Measurements from ENCODE around the gene THBD.

The THBD gene, protein sequence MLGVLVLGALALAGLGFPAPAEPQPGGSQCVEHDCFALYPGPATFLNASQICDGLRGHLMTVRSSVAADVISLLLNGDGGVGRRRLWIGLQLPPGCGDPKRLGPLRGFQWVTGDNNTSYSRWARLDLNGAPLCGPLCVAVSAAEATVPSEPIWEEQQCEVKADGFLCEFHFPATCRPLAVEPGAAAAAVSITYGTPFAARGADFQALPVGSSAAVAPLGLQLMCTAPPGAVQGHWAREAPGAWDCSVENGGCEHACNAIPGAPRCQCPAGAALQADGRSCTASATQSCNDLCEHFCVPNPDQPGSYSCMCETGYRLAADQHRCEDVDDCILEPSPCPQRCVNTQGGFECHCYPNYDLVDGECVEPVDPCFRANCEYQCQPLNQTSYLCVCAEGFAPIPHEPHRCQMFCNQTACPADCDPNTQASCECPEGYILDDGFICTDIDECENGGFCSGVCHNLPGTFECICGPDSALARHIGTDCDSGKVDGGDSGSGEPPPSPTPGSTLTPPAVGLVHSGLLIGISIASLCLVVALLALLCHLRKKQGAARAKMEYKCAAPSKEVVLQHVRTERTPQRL

DNA sequence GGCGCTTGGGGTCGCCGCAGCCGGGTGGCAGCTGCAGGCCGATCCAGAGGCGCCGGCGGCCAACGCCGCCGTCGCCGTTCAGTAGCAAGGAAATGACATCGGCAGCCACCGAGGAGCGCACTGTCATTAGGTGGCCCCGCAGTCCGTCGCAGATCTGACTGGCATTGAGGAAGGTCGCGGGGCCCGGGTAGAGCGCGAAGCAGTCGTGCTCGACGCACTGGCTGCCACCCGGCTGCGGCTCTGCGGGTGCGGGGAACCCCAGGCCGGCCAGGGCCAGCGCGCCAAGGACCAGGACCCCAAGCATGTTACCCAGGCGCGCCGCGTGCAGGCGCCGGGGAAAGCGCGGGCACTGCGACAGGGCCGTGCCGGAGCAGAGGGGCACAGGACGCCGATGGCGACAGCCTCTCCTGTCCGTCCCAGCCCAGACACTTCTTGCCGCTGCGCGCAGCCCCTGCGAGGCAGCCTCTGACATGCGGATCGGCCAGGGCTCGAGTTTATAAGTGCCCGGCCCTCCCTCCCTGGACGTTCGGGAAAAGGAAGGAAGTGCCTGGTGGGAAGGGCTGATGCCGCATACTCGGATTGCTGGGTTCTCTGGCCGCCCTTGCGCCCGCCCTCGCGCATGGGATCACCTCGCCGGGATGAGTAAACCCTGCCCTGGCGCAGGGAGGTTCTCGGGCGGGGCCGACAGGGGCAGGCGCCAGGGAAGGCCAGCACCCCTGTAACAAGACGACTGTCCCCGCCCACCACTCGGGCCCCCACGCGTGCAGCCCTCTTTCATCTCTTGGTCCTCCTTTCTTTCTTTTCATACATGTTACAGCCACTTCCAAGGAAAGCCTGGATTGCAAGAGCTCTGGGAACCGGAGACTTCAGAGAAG is at the start of gene THBD:
Gene THBD, minus strand, starts transcription at position 472 of the 875 bp plus-strand sequence. Its CDS starts 168 bp downstream, at position 304.
- TF ChIP-seq, protein P1, sequence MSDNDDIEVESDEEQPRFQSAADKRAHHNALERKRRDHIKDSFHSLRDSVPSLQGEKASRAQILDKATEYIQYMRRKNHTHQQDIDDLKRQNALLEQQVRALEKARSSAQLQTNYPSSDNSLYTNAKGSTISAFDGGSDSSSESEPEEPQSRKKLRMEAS (IDR thresholded peaks at IDR 0.05): no peak
- TF ChIP-seq YY1 (IDR thresholded peaks at IDR 0.05; ENCODE audit: low read depth): no peak

DNA sequence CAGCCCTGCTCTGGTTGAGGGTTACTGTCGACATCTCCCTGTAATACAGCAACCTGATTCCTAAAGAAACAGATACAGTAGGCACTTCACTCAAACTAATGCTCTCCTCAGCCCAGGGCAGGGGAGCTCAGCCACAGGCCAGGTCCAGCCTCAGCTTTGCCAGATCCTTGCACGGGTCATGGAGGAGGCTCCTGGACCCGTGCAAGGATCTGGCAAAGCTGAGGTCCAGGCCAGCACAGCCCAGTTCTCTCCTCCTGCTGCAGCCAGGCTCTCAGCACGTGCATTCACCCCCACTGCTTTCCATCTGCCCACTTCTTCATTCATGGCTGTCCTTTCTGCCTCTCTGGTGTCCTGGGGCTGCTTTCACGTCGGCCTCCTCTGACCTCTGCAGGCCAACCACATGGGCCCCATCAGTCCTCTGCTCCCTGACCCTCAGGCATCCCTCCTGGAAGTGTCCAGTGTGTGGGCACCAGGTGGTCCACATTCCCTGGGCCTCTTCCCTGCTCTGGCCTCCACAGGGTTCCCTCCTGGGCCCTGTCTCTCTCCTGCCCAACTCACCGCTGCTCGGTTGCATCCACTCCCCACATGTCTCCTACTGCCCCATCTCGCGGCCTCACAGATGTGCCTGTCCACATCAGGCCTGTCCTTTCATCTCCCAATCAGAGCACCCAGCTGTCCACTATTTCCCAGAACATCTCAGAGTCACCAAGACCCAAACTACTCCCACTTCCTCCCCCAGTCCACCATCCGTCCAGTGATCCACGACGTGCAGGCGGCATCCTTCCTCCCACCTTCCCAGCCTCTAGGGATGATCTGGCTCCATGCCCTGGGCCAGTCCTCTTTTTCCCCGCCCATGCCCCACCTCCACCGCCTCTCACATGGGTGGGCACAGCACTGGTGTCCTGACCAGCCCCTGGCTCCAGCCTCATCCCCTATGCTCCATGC is 48.4 kb upstream of the THBD start:
- TF ChIP-seq FOXM1 (IDR thresholded peaks at IDR 0.05; ENCODE audit: borderline replicate concordance, low read depth): no peak
- no peak for TF ChIP-seq TCF12 (IDR thresholded peaks at IDR 0.05; ENCODE audit: low read depth)
- TF ChIP-seq RAD21 (IDR thresholded peaks at IDR 0.05; ENCODE audit: low read depth): no peak

DNA sequence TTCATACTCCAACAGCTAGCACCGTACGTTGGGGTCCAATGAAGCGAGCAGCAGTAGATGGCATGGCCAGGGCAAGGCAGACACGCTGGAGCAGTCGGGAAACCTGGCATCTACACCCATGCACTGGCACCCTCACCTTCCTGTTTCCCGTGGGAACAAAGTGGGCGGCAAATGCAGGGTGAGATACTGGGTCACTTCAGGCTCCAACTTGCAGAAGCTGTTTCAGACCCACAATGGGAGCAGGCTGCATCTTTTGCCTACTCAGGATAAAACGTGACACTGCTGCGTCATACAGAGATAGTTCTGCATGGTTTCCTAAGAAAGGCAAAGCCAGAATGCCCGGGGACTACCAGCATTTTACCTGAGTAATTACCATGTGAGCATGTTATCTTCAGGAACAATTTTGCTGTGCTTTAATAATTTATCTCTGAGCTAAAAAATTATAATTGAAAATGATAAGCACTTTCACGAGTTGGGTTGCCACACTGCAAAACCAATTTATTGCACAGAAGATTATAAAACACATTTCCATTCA is 47.6 kb upstream of the THBD start:
- TF ChIP-seq ZBTB7A (IDR thresholded peaks at IDR 0.05; ENCODE audit: low read depth) (no peak), TAF1 (IDR thresholded peaks at IDR 0.05; ENCODE audit: low read depth) (no peak), EP300 (IDR thresholded peaks at IDR 0.05; ENCODE audit: borderline replicate concordance) (no peak), CEBPB (IDR thresholded peaks at IDR 0.05) (no peak), EGR1 (IDR thresholded peaks at IDR 0.05) (no peak), TEAD4 (IDR thresholded peaks at IDR 0.05) (no peak), NFIC (IDR thresholded peaks at IDR 0.05) (no peak), RAD21 (IDR thresholded peaks at IDR 0.05; ENCODE audit: low read depth) (no peak), CREB1 (IDR thresholded peaks at IDR 0.05; ENCODE audit: low read depth) (no peak), TCF12 (IDR thresholded peaks at IDR 0.05; ENCODE audit: low read depth) (no peak)
- TF ChIP-seq, protein P2, sequence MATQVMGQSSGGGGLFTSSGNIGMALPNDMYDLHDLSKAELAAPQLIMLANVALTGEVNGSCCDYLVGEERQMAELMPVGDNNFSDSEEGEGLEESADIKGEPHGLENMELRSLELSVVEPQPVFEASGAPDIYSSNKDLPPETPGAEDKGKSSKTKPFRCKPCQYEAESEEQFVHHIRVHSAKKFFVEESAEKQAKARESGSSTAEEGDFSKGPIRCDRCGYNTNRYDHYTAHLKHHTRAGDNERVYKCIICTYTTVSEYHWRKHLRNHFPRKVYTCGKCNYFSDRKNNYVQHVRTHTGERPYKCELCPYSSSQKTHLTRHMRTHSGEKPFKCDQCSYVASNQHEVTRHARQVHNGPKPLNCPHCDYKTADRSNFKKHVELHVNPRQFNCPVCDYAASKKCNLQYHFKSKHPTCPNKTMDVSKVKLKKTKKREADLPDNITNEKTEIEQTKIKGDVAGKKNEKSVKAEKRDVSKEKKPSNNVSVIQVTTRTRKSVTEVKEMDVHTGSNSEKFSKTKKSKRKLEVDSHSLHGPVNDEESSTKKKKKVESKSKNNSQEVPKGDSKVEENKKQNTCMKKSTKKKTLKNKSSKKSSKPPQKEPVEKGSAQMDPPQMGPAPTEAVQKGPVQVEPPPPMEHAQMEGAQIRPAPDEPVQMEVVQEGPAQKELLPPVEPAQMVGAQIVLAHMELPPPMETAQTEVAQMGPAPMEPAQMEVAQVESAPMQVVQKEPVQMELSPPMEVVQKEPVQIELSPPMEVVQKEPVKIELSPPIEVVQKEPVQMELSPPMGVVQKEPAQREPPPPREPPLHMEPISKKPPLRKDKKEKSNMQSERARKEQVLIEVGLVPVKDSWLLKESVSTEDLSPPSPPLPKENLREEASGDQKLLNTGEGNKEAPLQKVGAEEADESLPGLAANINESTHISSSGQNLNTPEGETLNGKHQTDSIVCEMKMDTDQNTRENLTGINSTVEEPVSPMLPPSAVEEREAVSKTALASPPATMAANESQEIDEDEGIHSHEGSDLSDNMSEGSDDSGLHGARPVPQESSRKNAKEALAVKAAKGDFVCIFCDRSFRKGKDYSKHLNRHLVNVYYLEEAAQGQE (IDR thresholded peaks at IDR 0.05; ENCODE audit: low read depth): no peak
- TF ChIP-seq, protein P1 (IDR thresholded peaks at IDR 0.05): no peak

DNA sequence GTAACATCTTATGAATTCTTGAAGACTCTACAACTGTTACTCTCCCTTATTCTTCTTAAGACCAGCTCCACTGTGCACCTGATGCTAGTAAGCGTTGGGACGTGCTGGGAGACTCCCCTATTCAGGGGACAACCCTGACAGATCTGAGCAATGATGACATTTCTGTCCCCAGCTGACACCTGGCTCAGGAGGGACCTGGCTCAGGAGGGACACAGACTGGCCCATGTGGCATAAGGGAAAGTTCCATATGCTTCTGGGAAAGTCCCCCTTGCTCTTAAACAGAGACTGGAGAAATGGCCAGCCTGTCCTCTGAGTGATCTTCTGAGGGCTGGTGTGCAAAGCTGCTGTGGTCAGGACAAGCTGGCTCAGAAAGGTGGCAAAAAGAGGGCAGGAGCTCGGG is 46.6 kb upstream of the THBD start:
- TF ChIP-seq EGR1 (IDR thresholded peaks at IDR 0.05): no peak
- TF ChIP-seq YY1 (IDR thresholded peaks at IDR 0.05; ENCODE audit: low read depth): no peak
- TF ChIP-seq TCF12 (IDR thresholded peaks at IDR 0.05; ENCODE audit: low read depth): no peak
- TF ChIP-seq, protein P3, sequence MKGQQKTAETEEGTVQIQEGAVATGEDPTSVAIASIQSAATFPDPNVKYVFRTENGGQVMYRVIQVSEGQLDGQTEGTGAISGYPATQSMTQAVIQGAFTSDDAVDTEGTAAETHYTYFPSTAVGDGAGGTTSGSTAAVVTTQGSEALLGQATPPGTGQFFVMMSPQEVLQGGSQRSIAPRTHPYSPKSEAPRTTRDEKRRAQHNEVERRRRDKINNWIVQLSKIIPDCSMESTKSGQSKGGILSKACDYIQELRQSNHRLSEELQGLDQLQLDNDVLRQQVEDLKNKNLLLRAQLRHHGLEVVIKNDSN (IDR thresholded peaks at IDR 0.05): no peak
- no peak for TF ChIP-seq TEAD4 (IDR thresholded peaks at IDR 0.05)
- TF ChIP-seq TAF1 (IDR thresholded peaks at IDR 0.05; ENCODE audit: low read depth): no peak
- no peak for TF ChIP-seq CEBPB (IDR thresholded peaks at IDR 0.05)
- no peak for TF ChIP-seq ZBTB7A (IDR thresholded peaks at IDR 0.05; ENCODE audit: low read depth)

DNA sequence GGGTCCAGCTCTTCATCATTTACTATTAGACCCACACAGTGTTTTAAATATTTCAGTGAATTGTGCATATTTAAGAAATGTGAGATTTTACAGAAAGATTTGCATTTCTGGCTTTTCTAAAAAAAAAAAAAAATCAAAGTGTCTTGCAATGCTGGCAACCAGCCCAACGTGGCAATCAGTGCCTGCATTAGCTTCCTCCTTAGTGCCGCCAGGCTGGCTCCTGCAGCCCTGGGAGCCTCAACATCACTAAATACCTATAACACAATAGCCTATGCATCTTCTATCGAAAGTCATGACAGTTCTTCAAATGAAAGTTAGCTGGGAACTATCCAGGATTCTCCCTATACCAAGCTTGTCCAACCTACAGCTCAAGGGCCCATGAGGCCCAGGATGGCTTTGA is 46.0 kb upstream of the THBD start:
- no peak for TF ChIP-seq RAD21 (IDR thresholded peaks at IDR 0.05; ENCODE audit: low read depth)
- no peak for TF ChIP-seq TEAD4 (IDR thresholded peaks at IDR 0.05)
- no peak for TF ChIP-seq CREB1 (IDR thresholded peaks at IDR 0.05; ENCODE audit: low read depth)
- TF ChIP-seq TCF12 (IDR thresholded peaks at IDR 0.05; ENCODE audit: low read depth): no peak
- no peak for TF ChIP-seq NFIC (IDR thresholded peaks at IDR 0.05)
- no peak for TF ChIP-seq TAF1 (IDR thresholded peaks at IDR 0.05; ENCODE audit: low read depth)
- TF ChIP-seq YY1 (IDR thresholded peaks at IDR 0.05; ENCODE audit: low read depth): no peak
- no peak for TF ChIP-seq EP300 (IDR thresholded peaks at IDR 0.05; ENCODE audit: borderline replicate concordance)
- TF ChIP-seq EGR1 (IDR thresholded peaks at IDR 0.05): no peak
- no peak for TF ChIP-seq CEBPB (IDR thresholded peaks at IDR 0.05)
- TF ChIP-seq, protein P1 (IDR thresholded peaks at IDR 0.05): no peak
- TF ChIP-seq, protein P2 (IDR thresholded peaks at IDR 0.05; ENCODE audit: low read depth): no peak
- TF ChIP-seq, protein P3 (IDR thresholded peaks at IDR 0.05): no peak
- TF ChIP-seq FOXM1 (IDR thresholded peaks at IDR 0.05; ENCODE audit: borderline replicate concordance, low read depth): no peak
- TF ChIP-seq ZBTB7A (IDR thresholded peaks at IDR 0.05; ENCODE audit: low read depth): no peak

Measured in Ishikawa (cell line).